OCI-LY1 (cell line): ENCODE data around the gene ATP1B3.
A peak's percentile ranks its signal among the peaks of the same experiment; 100 is the strongest.

Experiments used
- H2AFZ ChIP-seq: fragments of 200-600 bp; sonication (generic), shearing (Covaris generic); 2 replicates; pipeline ENCODE4 v1.6.0; 2014; ENCODE audit warnings: antibody characterized with exemption, mild to moderate bottlenecking, low read length
- H3F3A ChIP-seq: fragments of 200-600 bp; sonication (generic), shearing (Covaris generic); 2 replicates; pipeline ENCODE4 v1.6.0; 2014; ENCODE audit warnings: mild to moderate bottlenecking, antibody characterized with exemption, low read length, moderate library complexity; ENCODE audit not compliant: insufficient read depth
- H3K27ac ChIP-seq: fragments of 200-600 bp; sonication (generic); 2 replicates; pipeline ENCODE4 v1.5.1; 2014; ENCODE audit warnings: low read length, mixed run types, mild to moderate bottlenecking, low read depth; ENCODE audit not compliant: poor library complexity, severe bottlenecking
- H3K27me3 ChIP-seq: fragments of 200-600 bp; sonication (generic); 2 replicates; pipeline ENCODE4 v1.6.0; 2014; ENCODE audit warnings: antibody characterized with exemption, mild to moderate bottlenecking, low read length, moderate library complexity; ENCODE audit not compliant: insufficient read depth
- H3K36me3 ChIP-seq: fragments of 200-600 bp; sonication (generic); 2 replicates; pipeline ENCODE4 v1.6.1; 2014; ENCODE audit warnings: mild to moderate bottlenecking, antibody characterized with exemption, low read length, moderate library complexity, mixed read lengths; ENCODE audit not compliant: insufficient read depth
- H3K4me1 ChIP-seq: fragments of 200-600 bp; sonication (generic); 2 replicates; pipeline ENCODE4 v1.5.1; 2014; ENCODE audit warnings: mild to moderate bottlenecking, low read length, moderate library complexity; ENCODE audit not compliant: insufficient read depth, severe bottlenecking
- H3K4me2 ChIP-seq: fragments of 200-600 bp; sonication (generic), shearing (Covaris generic); 2 replicates; pipeline ENCODE4 v1.6.1; 2014; ENCODE audit warnings: low read length
- H3K4me3 ChIP-seq: fragments of 200-600 bp; sonication (generic); 2 replicates; pipeline ENCODE4 v1.5.1; 2014; ENCODE audit warnings: low read length, low read depth, mild to moderate bottlenecking, mixed read lengths; ENCODE audit not compliant: poor library complexity, severe bottlenecking
- H3K79me2 ChIP-seq: fragments of 200-600 bp; shearing (Covaris generic); 2 replicates; pipeline ENCODE4 v1.6.1; 2016; ENCODE audit warnings: mixed run types, low read length, mixed read lengths; ENCODE audit not compliant: insufficient read depth
- H3K9ac ChIP-seq: fragments of 200-600 bp; sonication (generic), shearing (Covaris generic); 2 replicates; pipeline ENCODE4 v1.6.1; 2014; ENCODE audit warnings: mild to moderate bottlenecking, low read length, mixed read lengths
- H3K9me2 ChIP-seq: fragments of 200-600 bp; sonication (generic), shearing (Covaris generic); 2 replicates; pipeline ENCODE4 v1.6.1; 2014; ENCODE audit warnings: low read depth, mild to moderate bottlenecking, low read length, mixed read lengths
- H3K9me3 ChIP-seq: fragments of 200-600 bp; shearing (Covaris generic); 2 replicates; pipeline ENCODE4 v1.6.1; 2014; ENCODE audit warnings: low read length, mixed read lengths
- H4K20me1 ChIP-seq: fragments of 200-600 bp; sonication (generic), shearing (Covaris generic); 2 replicates; pipeline ENCODE4 v1.6.0; 2016; ENCODE audit warnings: mild to moderate bottlenecking, low read length; ENCODE audit not compliant: insufficient read depth
- CTCF ChIP-seq: fragments of 200-600 bp; sonication (generic), shearing (Covaris generic); IDR thresholded peaks from 2 replicates; pipeline ENCODE4 v1.5.1; 2017; ENCODE audit warnings: mild to moderate bottlenecking, antibody characterized with exemption, low read length, moderate library complexity, mixed read lengths
- EZH2 ChIP-seq: fragments of 200-600 bp; sonication (generic), shearing (Covaris generic); IDR thresholded peaks from 2 replicates; pipeline ENCODE4 v1.8.0; 2017; ENCODE audit warnings: borderline replicate concordance, mixed run types, mild to moderate bottlenecking, antibody characterized with exemption, low read length, moderate library complexity, mixed read lengths

ATP1B3 gene

GRCh38 chr3:141865101-141865500 lies 11.3 kb upstream of the ATP1B3 start:
- Histone ChIP-seq H3K9me3 (no peaks in the 10 kb centered on the region), H3K9ac (no peak overlapping the region), H3F3A (no peaks in the 10 kb centered on the region), H4K20me1 (no peaks in the 10 kb centered on the region), H3K9me2 (no peaks in the 10 kb centered on the region), H3K36me3 (no peaks in the 10 kb centered on the region), H3K4me2 (no peak overlapping the region), H3K27me3 (no peaks in the 10 kb centered on the region), H3K4me1 (no peaks in the 10 kb centered on the region), H2AFZ (no peak overlapping the region), H3K27ac (no peak overlapping the region), H3K4me3 (no peak overlapping the region), H3K79me2 (no peaks in the 10 kb centered on the region)
- TF ChIP-seq EZH2: no peak

- Histone ChIP-seq H3K9me3 (no peaks in the 10 kb centered on the region), H3K36me3 (no peaks in the 10 kb centered on the region), H3K27ac (no peak overlapping the region), H3K9ac (no peak overlapping the region), H3K27me3 (no peaks in the 10 kb centered on the region), H3K79me2 (no peaks in the 10 kb centered on the region), H3K4me2 (no peak overlapping the region), H2AFZ (no peak overlapping the region), H4K20me1 (no peaks in the 10 kb centered on the region), H3F3A (no peaks in the 10 kb centered on the region), H3K4me1 (peaks cover 8% of the 10 kb centered on the region), H3K4me3 (no peak overlapping the region), H3K9me2 (no peaks in the 10 kb centered on the region)
- TF ChIP-seq EZH2 (no peak), CTCF (no peak)
Measured at GRCh38 chr3:141870091-141870687, 6.3 kb upstream of the ATP1B3 start.

GRCh38 chr3:141875374-141875892 lies 1.0 kb upstream of the ATP1B3 start:
- H3K9me2 ChIP-seq: no peaks in the 10 kb centered on the region
- H3K4me3 ChIP-seq: peak overlapping the region; percentile 93
- H3K4me1 ChIP-seq: peaks cover 36% of the 10 kb centered on the region
- H3K27me3 ChIP-seq: no peaks in the 10 kb centered on the region
- H3K4me2 ChIP-seq: peak overlapping the region; percentile 86
- no peaks in the 10 kb centered on the region for H3K9me3 ChIP-seq
- peak overlapping the region; percentile 72 for H3K9ac ChIP-seq
- no peak overlapping the region for H2AFZ ChIP-seq
- H3K36me3 ChIP-seq: peaks cover 10% of the 10 kb centered on the region; the same call in 1 of the 2 replicates
- TF ChIP-seq EZH2 (no peak), CTCF (peak; percentile 95)
- H3F3A ChIP-seq: no peaks in the 10 kb centered on the region
- H3K27ac ChIP-seq: peak overlapping the region; percentile 85
- H3K79me2 ChIP-seq: peaks cover 35% of the 10 kb centered on the region
- no peaks in the 10 kb centered on the region for H4K20me1 ChIP-seq
